ENCODE results near the gene LSAMP.

- no peak for TF ChIP-seq POLR2AphosphoS5 (IDR thresholded peaks at IDR 0.05; ENCODE audit: low read depth, low read length)
- TF ChIP-seq CTCF (IDR thresholded peaks at IDR 0.05): no peak
- TF ChIP-seq, protein P1, sequence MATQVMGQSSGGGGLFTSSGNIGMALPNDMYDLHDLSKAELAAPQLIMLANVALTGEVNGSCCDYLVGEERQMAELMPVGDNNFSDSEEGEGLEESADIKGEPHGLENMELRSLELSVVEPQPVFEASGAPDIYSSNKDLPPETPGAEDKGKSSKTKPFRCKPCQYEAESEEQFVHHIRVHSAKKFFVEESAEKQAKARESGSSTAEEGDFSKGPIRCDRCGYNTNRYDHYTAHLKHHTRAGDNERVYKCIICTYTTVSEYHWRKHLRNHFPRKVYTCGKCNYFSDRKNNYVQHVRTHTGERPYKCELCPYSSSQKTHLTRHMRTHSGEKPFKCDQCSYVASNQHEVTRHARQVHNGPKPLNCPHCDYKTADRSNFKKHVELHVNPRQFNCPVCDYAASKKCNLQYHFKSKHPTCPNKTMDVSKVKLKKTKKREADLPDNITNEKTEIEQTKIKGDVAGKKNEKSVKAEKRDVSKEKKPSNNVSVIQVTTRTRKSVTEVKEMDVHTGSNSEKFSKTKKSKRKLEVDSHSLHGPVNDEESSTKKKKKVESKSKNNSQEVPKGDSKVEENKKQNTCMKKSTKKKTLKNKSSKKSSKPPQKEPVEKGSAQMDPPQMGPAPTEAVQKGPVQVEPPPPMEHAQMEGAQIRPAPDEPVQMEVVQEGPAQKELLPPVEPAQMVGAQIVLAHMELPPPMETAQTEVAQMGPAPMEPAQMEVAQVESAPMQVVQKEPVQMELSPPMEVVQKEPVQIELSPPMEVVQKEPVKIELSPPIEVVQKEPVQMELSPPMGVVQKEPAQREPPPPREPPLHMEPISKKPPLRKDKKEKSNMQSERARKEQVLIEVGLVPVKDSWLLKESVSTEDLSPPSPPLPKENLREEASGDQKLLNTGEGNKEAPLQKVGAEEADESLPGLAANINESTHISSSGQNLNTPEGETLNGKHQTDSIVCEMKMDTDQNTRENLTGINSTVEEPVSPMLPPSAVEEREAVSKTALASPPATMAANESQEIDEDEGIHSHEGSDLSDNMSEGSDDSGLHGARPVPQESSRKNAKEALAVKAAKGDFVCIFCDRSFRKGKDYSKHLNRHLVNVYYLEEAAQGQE (IDR thresholded peaks at IDR 0.05; ENCODE audit: insufficient read depth in 1 of 2, low read depth in 2 of 2, low read length in 1 of 2): no peak
- TF ChIP-seq SIN3A (IDR thresholded peaks at IDR 0.05; ENCODE audit: borderline replicate concordance, insufficient read depth, low read depth, low read length): no peak
These were observed 392.7 kb downstream of the LSAMP start for GRCh38 chr3:116052602-116053001.
